GM19452 (cell line): ENCODE measurements around the gene TMEM134.
"Not testable (repeated sequence)": the region's sequence is repeated elsewhere in the genome, so short reads cannot be mapped to it uniquely, and the experiment has no call there.

Experiments used
- ATAC-seq: cut with Tn5 transposase; IDR thresholded peaks from one replicate; pipeline ENCODE4 v1.9.1; 2021; ENCODE audit not compliant: unreplicated experiment

Gene TMEM134

GRCh38 chr11:67439321-67440228, 29.5 kb downstream of the TMEM134 start:
- no peak for ATAC-seq

GRCh38 chr11:67438158-67438902, 30.7 kb downstream of the TMEM134 start:
- ATAC-seq = no peak

GRCh38 chr11:67437809-67438157, 31.3 kb downstream of the TMEM134 start:
- ATAC-seq = no peak

- ATAC-seq = no peak
These were observed 31.8 kb downstream of the TMEM134 start, which contains the start of gene PTPRCAP for GRCh38 chr11:67437082-67437808. PTPRCAP (minus strand) TSS chr11:67437682; CDS start chr11:67437619, 63 bp downstream.

GRCh38 chr11:67436459-67437081, 32.5 kb downstream of the TMEM134 start:
- ATAC-seq = peak; percentile 37

- ATAC-seq = no peak
These were observed 33.2 kb downstream of the TMEM134 start for GRCh38 chr11:67435727-67436458.

GRCh38 chr11:67435031-67435726, 33.9 kb downstream of the TMEM134 start:
- no peak for ATAC-seq

GRCh38 chr11:67434395-67434881, 34.6 kb downstream of the TMEM134 start:
- no peak for ATAC-seq

- ATAC-seq = no peak
These were observed 35.3 kb downstream of the TMEM134 start for GRCh38 chr11:67433536-67434394.

GRCh38 chr11:67432655-67433349, 36.2 kb downstream of the TMEM134 start:
- no peak for ATAC-seq

- ATAC-seq = no peak
These were observed 37.5 kb downstream of the TMEM134 start for GRCh38 chr11:67431346-67432249.

- ATAC-seq = no peak
These were observed 39.3 kb downstream of the TMEM134 start for GRCh38 chr11:67429722-67430121.

GRCh38 chr11:67429038-67429668, 39.9 kb downstream of the TMEM134 start:
- ATAC-seq = no peak

- peak; percentile 84 for ATAC-seq
These were observed 40.7 kb downstream of the TMEM134 start, which contains the start of gene RPS6KB2 for GRCh38 chr11:67428052-67429001. RPS6KB2 (plus strand) TSS chr11:67428494; CDS start chr11:67428546, 52 bp downstream.

GRCh38 chr11:67427364-67427859, 41.6 kb downstream of the TMEM134 start:
- ATAC-seq = not testable (repeated sequence)
